DND-41 (cell line): ENCODE data around the gene C9orf85.

Experiments used
- ATAC-seq: fragments of 200-7000 bp; cut with Tn5 transposase; 3 replicates; pipeline ENCODE4 v1.9.1; 2021; ENCODE audit warnings: low read depth; ENCODE audit not compliant: insufficient read depth
- DNase-seq: peaks from one replicate; pipeline ENCODE4 v3.0.0-alpha.2; 2020
- H2AFZ ChIP-seq: 2 replicates; pipeline ENCODE4 v1.6.0; 2012; ENCODE audit warnings: low read depth, low read length
- H3K27ac ChIP-seq: 2 replicates; pipeline ENCODE4 v1.5.1; 2012; ENCODE audit warnings: low read length, inconsistent platforms
- H3K27me3 ChIP-seq: fragments of 200-600 bp; sonication (generic); 2 replicates; pipeline ENCODE4 v1.6.0; 2012; ENCODE audit warnings: low read length, mild to moderate bottlenecking, inconsistent platforms; ENCODE audit not compliant: insufficient read depth, poor library complexity
- H3K36me3 ChIP-seq: 2 replicates; pipeline ENCODE4 v1.5.1; 2012; ENCODE audit warnings: low read length, inconsistent platforms; ENCODE audit not compliant: insufficient read depth
- H3K4me1 ChIP-seq: 2 replicates; pipeline ENCODE4 v1.5.1; 2012; ENCODE audit warnings: mild to moderate bottlenecking, low read length; ENCODE audit not compliant: insufficient read depth
- H3K4me2 ChIP-seq: 2 replicates; pipeline ENCODE4 v1.6.0; 2012; ENCODE audit warnings: mild to moderate bottlenecking, moderate library complexity, low read length, inconsistent platforms; ENCODE audit not compliant: insufficient read depth
- H3K4me3 ChIP-seq, 2 experiments: fragments of 200-600 bp in 1 of 2; shearing (Covaris generic) in 1 of 2; 2 replicates each; pipeline ENCODE4 v1.5.1; 2012 to 2016; ENCODE audit warnings: inconsistent platforms in 2 of 2, low read length in 2 of 2, mild to moderate bottlenecking in 2 of 2, low read depth in 1 of 2, moderate library complexity in 1 of 2
- H3K79me2 ChIP-seq: 2 replicates; pipeline ENCODE4 v1.6.0; 2012; ENCODE audit warnings: low read length, inconsistent platforms; ENCODE audit not compliant: insufficient read depth
- H3K9ac ChIP-seq: 2 replicates; pipeline ENCODE4 v1.6.0; 2012; ENCODE audit warnings: low read depth, mild to moderate bottlenecking, inconsistent platforms, low read length, moderate library complexity
- H3K9me3 ChIP-seq: 2 replicates; pipeline ENCODE4 v1.5.1; 2012; ENCODE audit warnings: low read length, moderate library complexity, mild to moderate bottlenecking, inconsistent platforms; ENCODE audit not compliant: insufficient read depth, severe bottlenecking
- H4K20me1 ChIP-seq: 2 replicates; pipeline ENCODE4 v1.6.0; 2012; ENCODE audit warnings: low read length; ENCODE audit not compliant: insufficient read depth
- EZH2 ChIP-seq: IDR thresholded peaks from 3 replicates; pipeline ENCODE4 v1.6.1; 2012; ENCODE audit warnings: borderline replicate concordance, low read depth, mild to moderate bottlenecking, moderate library complexity, low read length, inconsistent platforms; ENCODE audit not compliant: severe bottlenecking
- TF ChIP-seq, protein P1 (sequence below): IDR thresholded peaks from 2 replicates; pipeline ENCODE4 v1.5.1; 2012; ENCODE audit warnings: borderline replicate concordance, low read length, moderate library complexity, mild to moderate bottlenecking; ENCODE audit not compliant: poor library complexity, severe bottlenecking; ENCODE audit errors: extremely low read depth

C9orf85 gene

DNA sequence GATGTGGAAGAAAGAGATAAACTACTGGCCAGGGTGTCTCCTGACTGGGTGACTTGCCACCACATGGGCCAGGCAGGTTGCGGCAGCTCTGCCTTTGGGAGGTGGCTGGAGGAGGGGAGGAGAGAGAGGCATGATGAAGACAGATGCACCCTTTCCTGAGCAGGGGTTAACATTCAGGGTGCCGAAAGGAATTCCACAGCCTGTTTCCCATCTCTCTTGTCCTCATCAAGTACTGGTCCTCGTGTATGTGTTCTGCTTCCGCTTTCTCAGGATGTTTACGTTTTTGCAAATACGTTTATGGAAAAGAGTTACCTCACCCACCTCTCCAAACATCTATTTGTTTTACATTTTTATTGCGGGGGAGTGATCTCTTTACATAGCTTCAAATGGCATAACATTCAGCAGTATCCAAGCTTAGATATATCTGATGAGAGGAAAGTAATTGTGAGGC, 73.4 kb downstream of the C9orf85 start:
- H3K27ac ChIP-seq, result no peak overlapping the region

GRCh38 chr9:71985297-71985911, 74.0 kb downstream of the C9orf85 start:
- ATAC-seq (no peak), DNase-seq (no peak)
- Histone ChIP-seq H3K79me2 (no peaks in the 10 kb centered on the region), H3K36me3 (no peaks in the 10 kb centered on the region), H3K4me1 (no peaks in the 10 kb centered on the region), H3K27ac (no peak overlapping the region), H2AFZ (no peak overlapping the region), H3K9ac (no peak overlapping the region), H4K20me1 (no peaks in the 10 kb centered on the region), H3K27me3 (no peaks in the 10 kb centered on the region), H3K4me3 (no peak overlapping the region), H3K9me3 (no peaks in the 10 kb centered on the region), H3K4me2 (no peak overlapping the region)
- no peak for TF ChIP-seq EZH2
- TF ChIP-seq, protein P1, sequence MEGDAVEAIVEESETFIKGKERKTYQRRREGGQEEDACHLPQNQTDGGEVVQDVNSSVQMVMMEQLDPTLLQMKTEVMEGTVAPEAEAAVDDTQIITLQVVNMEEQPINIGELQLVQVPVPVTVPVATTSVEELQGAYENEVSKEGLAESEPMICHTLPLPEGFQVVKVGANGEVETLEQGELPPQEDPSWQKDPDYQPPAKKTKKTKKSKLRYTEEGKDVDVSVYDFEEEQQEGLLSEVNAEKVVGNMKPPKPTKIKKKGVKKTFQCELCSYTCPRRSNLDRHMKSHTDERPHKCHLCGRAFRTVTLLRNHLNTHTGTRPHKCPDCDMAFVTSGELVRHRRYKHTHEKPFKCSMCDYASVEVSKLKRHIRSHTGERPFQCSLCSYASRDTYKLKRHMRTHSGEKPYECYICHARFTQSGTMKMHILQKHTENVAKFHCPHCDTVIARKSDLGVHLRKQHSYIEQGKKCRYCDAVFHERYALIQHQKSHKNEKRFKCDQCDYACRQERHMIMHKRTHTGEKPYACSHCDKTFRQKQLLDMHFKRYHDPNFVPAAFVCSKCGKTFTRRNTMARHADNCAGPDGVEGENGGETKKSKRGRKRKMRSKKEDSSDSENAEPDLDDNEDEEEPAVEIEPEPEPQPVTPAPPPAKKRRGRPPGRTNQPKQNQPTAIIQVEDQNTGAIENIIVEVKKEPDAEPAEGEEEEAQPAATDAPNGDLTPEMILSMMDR, result no peak

More for the DNA sequence above, 73.4 kb downstream of the C9orf85 start:
- H4K20me1 ChIP-seq, result no peaks in the 10 kb centered on the region
- H3K27me3 ChIP-seq, result no peaks in the 10 kb centered on the region
- no peak for DNase-seq
- H3K4me3 ChIP-seq, result no peak overlapping the region
- no peak for ATAC-seq
- H3K9ac ChIP-seq, result no peak overlapping the region
- H3K36me3 ChIP-seq, result no peaks in the 10 kb centered on the region
- no peak overlapping the region for H2AFZ ChIP-seq
- H3K79me2 ChIP-seq, result no peaks in the 10 kb centered on the region
- no peaks in the 10 kb centered on the region for H3K4me1 ChIP-seq
- TF ChIP-seq EZH2, result no peak
- TF ChIP-seq, protein P1, result no peak
- no peak overlapping the region for H3K4me2 ChIP-seq
- H3K9me3 ChIP-seq, result no peaks in the 10 kb centered on the region

GRCh38 chr9:71986900-71987299, 75.5 kb downstream of the C9orf85 start:
- no peak for ATAC-seq
- DNase-seq, result no peak
- no peaks in the 10 kb centered on the region for H4K20me1 ChIP-seq

More at GRCh38 chr9:71986900-71987299, 75.5 kb downstream of the C9orf85 start:
- Histone ChIP-seq H3K4me2 (no peak overlapping the region), H3K79me2 (no peaks in the 10 kb centered on the region), H3K9me3 (no peaks in the 10 kb centered on the region), H3K27ac (no peak overlapping the region), H3K4me3 (no peak overlapping the region), H2AFZ (no peak overlapping the region), H3K9ac (no peak overlapping the region), H3K4me1 (no peaks in the 10 kb centered on the region), H3K36me3 (no peaks in the 10 kb centered on the region), H3K27me3 (no peaks in the 10 kb centered on the region)
- TF ChIP-seq EZH2, result no peak
- TF ChIP-seq, protein P1, result no peak
